HG03520 (cell line): ENCODE measurements around the gene FGGY.
"Not testable (repeated sequence)": the region's sequence is repeated elsewhere in the genome, so short reads cannot be mapped to it uniquely, and the experiment has no call there.

Experiments used
- ATAC-seq: cut with Tn5 transposase; IDR thresholded peaks from one replicate; pipeline ENCODE4 v1.9.1; 2021; ENCODE audit warnings: mild to moderate bottlenecking, moderate library complexity; ENCODE audit not compliant: unreplicated experiment

Gene FGGY

DNA sequence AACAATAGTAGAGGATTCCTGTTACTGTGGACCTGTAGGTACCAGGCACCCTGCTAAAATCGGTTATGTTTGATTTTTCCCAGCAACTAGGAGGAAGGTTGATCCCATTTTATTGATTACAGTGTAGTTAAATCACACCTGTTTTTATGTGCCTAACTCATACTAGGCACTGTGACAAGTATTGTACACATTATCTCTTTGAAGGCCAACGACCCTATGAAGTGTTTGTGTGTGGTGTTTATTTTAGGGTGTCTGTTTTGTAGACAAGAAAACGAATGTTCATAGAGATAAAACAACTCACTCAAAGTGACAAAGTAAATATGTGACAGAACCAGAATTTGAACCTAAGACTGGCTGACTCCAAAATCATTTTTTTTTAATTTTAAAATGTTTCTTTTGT lies 49.5 kb downstream of the FGGY start:
- ATAC-seq, result no peak

- no peak for ATAC-seq
Measured at GRCh38 chr1:59349101-59349500, 52.2 kb downstream of the FGGY start.

DNA sequence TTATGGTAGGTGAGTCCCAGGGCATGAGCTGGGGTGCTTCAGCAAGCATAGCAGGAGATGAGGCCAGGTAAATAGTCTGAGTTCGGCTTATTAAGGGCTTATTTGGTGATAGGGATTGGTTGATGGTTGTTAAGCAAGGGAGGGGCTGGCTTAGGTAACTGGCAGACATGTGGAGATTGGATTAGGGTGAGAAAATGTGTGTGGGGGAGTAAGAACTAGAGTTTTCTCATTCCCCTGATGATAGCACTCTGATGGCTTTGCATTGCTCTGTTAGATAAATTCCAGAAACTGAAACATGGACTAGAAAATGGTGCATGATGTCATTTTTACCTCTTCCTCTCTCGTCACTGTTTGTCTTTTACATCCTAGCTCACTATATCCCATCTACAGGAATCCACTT lies 53.6 kb downstream of the FGGY start:
- ATAC-seq, result no peak

- ATAC-seq, result no peak
Measured at GRCh38 chr1:59352065-59352464, 55.2 kb downstream of the FGGY start.

GRCh38 chr1:59353453-59353852 lies 56.6 kb downstream of the FGGY start:
- no peak for ATAC-seq

GRCh38 chr1:59354239-59354638 lies 57.3 kb downstream of the FGGY start:
- ATAC-seq, result not testable (repeated sequence)

GRCh38 chr1:59354709-59355337 lies 57.9 kb downstream of the FGGY start:
- peak; percentile 65 for ATAC-seq

- peak; percentile 65 for ATAC-seq
Measured at GRCh38 chr1:59355361-59355760, 58.5 kb downstream of the FGGY start.

DNA sequence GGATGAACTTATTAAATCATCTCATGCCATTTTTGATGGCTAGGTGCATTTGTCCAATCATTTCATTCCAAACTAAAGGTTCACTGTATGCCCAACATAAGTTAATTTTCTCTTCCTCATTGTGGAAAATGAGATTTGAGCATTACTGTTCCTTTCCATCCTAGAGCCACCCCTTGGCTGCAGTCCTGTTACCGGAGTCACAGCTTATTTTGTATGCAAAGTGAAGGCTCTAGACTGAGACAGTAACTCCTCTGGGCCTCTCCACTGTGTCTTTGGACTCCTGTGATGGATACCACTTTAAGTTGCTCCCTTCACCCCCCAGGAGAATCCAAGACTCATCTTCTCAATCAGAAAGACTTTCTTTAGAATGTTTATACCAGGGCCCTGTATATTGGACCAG lies 59.7 kb downstream of the FGGY start:
- no peak for ATAC-seq

DNA sequence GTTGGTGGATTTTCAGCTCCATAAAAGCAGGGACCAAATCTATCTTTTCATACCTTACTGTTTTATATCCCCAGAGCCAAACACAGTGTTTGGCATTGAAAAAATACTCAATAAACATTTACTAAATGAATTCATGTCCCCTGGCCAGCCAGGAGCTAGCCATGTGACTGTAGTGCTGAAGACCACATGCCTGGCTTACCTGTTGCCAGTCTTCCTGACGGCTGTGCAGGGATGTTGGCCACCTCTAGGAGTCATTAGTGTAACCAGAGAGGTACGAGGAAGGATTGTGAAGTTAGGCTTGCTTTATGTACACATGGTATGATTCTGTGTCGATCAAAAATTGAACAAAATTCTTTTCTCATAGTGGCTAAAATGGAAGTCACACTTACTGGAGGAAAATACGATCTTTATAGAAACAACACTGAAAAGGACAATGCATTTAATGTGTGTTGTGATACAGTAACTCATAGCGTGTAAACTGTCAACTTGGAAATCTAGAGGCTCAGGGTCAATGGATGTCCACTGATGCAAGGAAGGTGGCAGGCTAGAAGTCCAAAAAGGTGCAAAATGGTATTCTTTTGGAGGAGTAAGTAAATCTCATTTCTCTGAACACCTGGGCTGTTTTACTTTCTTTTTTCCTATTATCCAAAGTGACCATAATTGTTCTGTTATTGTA lies 60.9 kb downstream of the FGGY start:
- no peak for ATAC-seq

GRCh38 chr1:59359325-59359724 lies 62.4 kb downstream of the FGGY start:
- ATAC-seq, result no peak

- ATAC-seq, result no peak
Measured at GRCh38 chr1:59360170-59360569, 63.3 kb downstream of the FGGY start.

DNA sequence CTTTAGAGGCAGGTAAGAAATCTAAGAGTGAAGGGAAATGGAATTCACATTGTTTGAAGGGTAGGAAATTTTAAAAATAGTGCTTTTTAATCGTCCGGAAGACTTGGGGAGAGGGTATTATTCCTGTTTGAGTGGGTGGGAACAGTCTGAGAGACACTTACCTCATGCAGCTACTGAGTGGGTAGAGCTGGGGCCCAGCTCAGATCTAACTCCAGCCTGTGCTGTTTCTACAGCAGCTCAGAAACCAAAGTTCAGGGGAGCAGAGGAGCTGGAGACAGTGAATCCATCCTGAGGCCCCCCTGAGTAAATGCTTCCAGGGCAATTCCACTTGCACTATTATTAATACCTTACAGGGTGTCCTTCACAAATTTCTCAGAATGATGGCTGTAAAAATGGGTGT lies 63.8 kb downstream of the FGGY start:
- no peak for ATAC-seq

DNA sequence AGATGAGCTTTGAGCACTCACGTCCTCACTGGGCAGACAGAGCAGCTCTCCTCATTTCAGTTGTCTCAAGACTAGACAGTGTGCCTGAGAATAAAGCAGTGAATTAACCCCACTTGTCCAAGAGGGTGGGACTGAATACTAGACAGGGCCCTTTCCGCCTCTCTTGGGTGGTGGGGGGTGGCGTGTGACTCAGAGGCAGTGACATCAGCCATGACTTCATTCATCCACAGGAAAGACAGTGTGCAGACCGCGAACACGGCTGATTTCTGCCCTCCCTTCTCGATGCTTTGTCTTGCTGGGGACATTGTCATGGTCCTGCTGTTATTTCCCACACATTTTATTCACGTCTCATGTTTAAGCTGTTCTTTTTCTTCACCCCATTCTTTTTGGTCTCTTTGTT lies 64.9 kb downstream of the FGGY start:
- no peak for ATAC-seq

DNA sequence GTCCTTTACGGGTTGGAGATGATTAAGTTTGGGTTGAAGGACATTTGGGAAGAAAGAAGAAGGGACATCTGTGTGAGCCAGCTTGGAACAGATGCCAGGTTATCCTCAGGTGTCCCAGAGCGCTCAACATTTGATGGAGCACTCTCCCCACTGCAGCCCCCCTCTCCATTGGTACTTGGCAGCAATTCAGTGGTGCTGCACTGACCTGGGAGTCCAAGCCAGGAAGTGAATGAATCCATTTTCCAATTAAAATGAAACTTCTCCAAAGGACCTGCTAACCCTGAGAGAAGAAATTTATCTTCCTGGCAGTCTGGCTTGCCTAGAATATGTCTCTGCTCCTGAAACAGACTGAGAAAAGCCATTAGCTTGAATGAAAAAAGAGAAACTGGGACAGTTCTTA lies 67.1 kb downstream of the FGGY start:
- no peak for ATAC-seq

DNA sequence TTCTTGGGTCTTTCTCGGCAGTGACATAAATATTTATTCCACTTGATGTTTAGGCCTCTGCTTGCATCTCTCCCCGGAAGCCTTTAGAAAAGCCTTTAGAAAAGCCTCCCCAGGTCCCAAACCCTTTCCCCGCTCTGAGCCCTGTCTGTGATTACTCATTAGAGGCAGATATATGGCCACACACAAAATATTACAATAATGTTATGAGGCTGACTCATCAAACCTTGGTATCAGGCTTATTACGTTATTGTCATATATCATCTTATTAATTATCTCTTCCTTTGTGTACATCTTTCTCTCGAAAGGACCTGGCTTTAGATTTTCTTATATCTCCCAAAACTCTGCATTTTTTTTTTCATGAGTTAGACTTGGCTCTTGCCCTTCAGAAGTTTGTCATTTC lies 69.5 kb downstream of the FGGY start:
- no peak for ATAC-seq

- ATAC-seq, result no peak
Measured at GRCh38 chr1:59367301-59368007, 70.6 kb downstream of the FGGY start.

DNA sequence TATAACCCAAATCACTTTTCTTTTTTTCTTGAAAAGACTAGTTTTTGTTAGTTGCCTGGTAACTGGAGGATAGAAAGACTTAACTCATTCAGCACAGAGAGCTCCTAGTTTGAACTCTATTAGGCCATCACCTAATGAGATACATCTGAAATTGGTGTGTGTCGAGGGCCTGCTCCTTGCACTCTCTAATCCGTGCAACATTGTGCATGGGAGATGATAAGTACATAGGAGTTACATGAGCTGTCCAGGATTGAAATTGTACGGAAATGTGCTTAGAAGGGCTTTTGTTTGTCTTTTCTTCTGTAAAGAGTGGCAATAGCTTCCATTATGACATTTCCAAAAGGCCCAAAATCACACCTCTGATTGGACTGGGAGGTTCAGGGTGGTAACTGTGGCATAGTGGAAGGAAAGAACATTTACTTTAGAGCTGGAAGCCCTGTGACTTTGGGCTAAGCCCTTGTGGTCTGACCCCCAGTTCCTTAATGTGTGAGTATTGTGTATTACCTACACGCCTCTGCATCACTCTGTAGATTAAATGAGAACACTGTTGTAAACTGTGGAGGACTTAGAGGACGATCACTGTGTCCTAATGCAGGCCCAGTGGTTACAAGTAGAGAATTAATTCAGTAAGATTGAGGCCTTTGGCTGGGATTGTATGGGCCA lies 71.2 kb downstream of the FGGY start:
- ATAC-seq, result no peak

- no peak for ATAC-seq
Measured at GRCh38 chr1:59375321-59376220, 78.7 kb downstream of the FGGY start.

DNA sequence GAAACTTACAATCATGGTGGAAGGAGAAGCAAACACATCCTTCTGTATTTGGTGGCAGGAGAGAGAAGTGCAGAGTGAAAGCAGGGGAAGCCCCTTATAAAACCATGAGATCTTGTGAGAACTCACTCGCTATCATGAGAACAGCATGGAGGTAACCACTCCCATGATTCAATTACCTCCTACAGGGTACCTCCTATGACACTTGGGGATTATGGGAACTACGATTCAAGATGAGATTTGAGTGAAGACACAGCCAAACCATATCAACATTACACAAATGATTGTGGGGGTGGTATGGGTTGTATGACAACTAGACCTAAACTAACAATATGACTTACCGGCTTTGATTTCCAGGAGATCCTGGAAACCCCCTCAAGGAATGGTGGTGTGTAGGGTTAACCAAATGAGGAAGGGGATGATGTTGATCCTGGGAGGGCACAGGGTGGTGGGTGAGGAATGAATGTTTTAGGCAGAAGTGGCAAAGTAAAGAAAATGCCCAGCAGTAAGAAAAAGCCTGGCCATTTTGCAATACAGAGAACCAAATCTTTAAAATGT lies 80.5 kb downstream of the FGGY start:
- ATAC-seq, result no peak
